Esophagus squamous epithelium (tissue), 4 donors: ENCODE measurements around the gene SVIP.

Experiments used
- POLR2A ChIP-seq, 4 donors: fragments of 450-650 bp; IDR thresholded peaks; one replicate each; pipeline ENCODE4 v1.6.1; 2017; ENCODE audit warnings: antibody characterized with exemption in 4 of 4, mild to moderate bottlenecking in 4 of 4, moderate library complexity in 3 of 4
- TF ChIP-seq, protein P1 (sequence below), 6 experiments: fragments of 450-650 bp in 4 of 6; fragments of 200-600 bp in 2 of 6; sonication (generic) in 2 of 6; IDR thresholded peaks; one replicate each; pipeline ENCODE4 v1.5.1; 2016 to 2019; ENCODE audit warnings: antibody characterized with exemption in 6 of 6, mild to moderate bottlenecking in 4 of 6, moderate library complexity in 4 of 6

DNA sequence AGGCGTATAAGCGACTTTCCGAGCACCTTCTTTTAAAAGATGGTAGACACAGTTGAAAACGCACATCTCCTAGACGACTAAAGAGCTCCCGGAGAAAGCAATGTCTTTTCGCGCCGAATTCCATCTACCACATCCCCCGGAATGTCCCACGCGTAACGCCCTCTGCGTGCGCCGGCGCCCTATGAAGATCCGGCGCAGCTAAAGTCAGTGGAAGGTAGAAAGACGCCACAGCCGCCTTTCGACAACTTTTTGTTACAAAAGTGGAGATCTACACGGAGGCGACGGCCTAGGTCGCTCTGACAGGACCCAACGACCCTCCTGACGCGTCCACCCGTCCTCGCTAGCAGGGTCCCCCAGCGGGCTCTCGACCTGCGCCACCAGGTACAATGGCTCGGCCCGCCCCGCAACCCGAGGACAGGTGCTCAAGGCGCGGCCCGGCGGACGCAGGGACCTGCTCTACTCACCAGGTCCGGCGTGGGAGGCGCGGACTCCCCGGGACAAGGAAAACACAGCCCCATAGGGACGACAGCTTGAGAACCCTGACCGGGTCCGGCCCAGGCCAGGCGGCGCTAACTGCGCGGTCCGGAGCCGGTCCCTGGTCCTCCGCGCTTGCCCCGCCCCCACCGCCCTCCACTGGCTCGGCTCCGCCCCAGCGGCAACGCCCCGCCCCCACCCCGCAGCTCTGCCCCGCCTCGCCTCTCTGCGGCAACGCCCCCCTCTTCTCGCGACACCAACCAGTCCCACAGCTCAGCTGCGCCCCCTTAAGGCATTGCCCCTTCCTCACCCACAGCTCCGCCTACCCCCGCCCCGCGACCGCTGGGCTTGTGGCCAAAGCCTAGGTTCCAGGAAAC is at the start of gene SVIP:
- peak in 2 of 4 donors; percentile 61 to 81 for TF ChIP-seq POLR2A (IDR thresholded peaks at IDR 0.05)
- TF ChIP-seq, protein P1, sequence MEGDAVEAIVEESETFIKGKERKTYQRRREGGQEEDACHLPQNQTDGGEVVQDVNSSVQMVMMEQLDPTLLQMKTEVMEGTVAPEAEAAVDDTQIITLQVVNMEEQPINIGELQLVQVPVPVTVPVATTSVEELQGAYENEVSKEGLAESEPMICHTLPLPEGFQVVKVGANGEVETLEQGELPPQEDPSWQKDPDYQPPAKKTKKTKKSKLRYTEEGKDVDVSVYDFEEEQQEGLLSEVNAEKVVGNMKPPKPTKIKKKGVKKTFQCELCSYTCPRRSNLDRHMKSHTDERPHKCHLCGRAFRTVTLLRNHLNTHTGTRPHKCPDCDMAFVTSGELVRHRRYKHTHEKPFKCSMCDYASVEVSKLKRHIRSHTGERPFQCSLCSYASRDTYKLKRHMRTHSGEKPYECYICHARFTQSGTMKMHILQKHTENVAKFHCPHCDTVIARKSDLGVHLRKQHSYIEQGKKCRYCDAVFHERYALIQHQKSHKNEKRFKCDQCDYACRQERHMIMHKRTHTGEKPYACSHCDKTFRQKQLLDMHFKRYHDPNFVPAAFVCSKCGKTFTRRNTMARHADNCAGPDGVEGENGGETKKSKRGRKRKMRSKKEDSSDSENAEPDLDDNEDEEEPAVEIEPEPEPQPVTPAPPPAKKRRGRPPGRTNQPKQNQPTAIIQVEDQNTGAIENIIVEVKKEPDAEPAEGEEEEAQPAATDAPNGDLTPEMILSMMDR (IDR thresholded peaks at IDR 0.05), result peak in 5 of 6 experiments; percentile 22 to 61 (median 45)
